ENCODE measurements around the gene AP3S1.

DNA sequence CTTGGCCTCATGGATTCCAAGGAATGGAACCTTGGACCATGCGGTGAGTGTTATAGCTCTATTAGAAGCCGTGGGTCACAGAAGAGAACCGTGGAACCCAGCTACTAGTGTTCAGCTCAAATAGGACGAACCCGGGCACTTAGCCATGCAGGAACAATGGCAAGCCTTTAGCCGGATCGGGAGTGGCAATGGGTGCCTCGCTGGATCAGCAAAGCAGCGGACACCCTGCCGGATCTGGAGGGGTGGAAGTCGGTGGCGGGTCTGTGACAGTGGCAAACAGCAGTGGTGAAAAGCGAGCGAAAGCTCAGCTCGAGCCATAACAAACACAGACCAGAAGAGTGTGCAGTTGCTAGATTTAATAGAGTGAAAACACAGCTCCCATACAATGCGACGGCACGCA, 22.9 kb upstream of the AP3S1 start:
- TF ChIP-seq POLR2A (IDR thresholded peaks at IDR 0.05): no peak
- TF ChIP-seq, protein P1, sequence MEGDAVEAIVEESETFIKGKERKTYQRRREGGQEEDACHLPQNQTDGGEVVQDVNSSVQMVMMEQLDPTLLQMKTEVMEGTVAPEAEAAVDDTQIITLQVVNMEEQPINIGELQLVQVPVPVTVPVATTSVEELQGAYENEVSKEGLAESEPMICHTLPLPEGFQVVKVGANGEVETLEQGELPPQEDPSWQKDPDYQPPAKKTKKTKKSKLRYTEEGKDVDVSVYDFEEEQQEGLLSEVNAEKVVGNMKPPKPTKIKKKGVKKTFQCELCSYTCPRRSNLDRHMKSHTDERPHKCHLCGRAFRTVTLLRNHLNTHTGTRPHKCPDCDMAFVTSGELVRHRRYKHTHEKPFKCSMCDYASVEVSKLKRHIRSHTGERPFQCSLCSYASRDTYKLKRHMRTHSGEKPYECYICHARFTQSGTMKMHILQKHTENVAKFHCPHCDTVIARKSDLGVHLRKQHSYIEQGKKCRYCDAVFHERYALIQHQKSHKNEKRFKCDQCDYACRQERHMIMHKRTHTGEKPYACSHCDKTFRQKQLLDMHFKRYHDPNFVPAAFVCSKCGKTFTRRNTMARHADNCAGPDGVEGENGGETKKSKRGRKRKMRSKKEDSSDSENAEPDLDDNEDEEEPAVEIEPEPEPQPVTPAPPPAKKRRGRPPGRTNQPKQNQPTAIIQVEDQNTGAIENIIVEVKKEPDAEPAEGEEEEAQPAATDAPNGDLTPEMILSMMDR (IDR thresholded peaks at IDR 0.05): no peak
